Gastrocnemius medialis (tissue), 4 donors: ENCODE data around the gene RASSF5. TPM values are rescaled to one million over a fixed set of nuclear protein-coding genes. Genes with fewer than 3 reads are reported as not detected.

Experiments
- ATAC-seq, 2 donors: fragments of 150-250 bp; one replicate each; pipeline ENCODE4 v1.9.1; 2016
- DNase-seq, 2 donors: peaks; one replicate each; pipeline ENCODE4 v3.0.0-alpha.2; 2019
- H3K27ac ChIP-seq, 4 donors: fragments of 200-600 bp; sonication (generic); 1 replicate in 1 of 4; 2 replicates in 3 of 4; pipeline ENCODE4 v1.5.1; 2016 to 2018; ENCODE audit warnings: mild to moderate bottlenecking in 2 of 4, moderate library complexity in 1 of 4
- H3K27me3 ChIP-seq, 3 donors: fragments of 200-600 bp; sonication (generic) in 2 of 3; 1 replicate in 1 of 3; 2 replicates in 2 of 3; pipeline versions ENCODE4 v1.5.1 to v1.6.0; 2016 to 2019; ENCODE audit warnings: mild to moderate bottlenecking in 1 of 3, moderate library complexity in 1 of 3
- H3K36me3 ChIP-seq, 2 donors: fragments of 200-600 bp; sonication (generic) in 1 of 2; one replicate each; pipeline ENCODE4 v1.5.1; 2017 to 2018
- H3K4me1 ChIP-seq, 2 donors: fragments of 200-600 bp; sonication (generic) in 1 of 2; one replicate each; pipeline ENCODE4 v1.5.1; 2016 to 2017; ENCODE audit warnings: mild to moderate bottlenecking in 2 of 2
- H3K4me3 ChIP-seq, 4 donors: fragments of 200-600 bp; sonication (generic) in 3 of 4; 1 replicate in 1 of 4; 2 replicates in 3 of 4; pipeline ENCODE4 v1.5.1; 2016 to 2019; ENCODE audit warnings: mild to moderate bottlenecking in 2 of 4
- H3K9me3 ChIP-seq, 3 donors: fragments of 200-600 bp; sonication (generic) in 2 of 3; 1 replicate in 1 of 3; 2 replicates in 2 of 3; pipeline ENCODE4 v1.5.1; 2016 to 2019
- POLR2A ChIP-seq, 2 donors: fragments of 450-650 bp; IDR thresholded peaks; one replicate each; pipeline ENCODE4 v1.6.1; 2017; ENCODE audit warnings: antibody characterized with exemption in 2 of 2, mild to moderate bottlenecking in 2 of 2, moderate library complexity in 2 of 2
- in situ Hi-C, 4 donors: fragments of 200-750 bp; cut with MboI; loops; one replicate each; pipeline versions ENCODE4 v1.15.0 to v1.8.0; 2017; ENCODE audit warnings: low sequenced_read_pairs in 4 of 4
- intact Hi-C: fragments of 100-400 bp; cut with DNase I; formaldehyde crosslinking; loops from one replicate; pipeline ENCODE4 v1.15.1; 2023; ENCODE audit warnings: low total_unique reads
- total RNA-seq, 4 donors: library from RNA; depleted of rRNA; stranded (reverse); fragments of >200 nt; gene quantifications; one replicate each; pipeline versions ENCODE4 v1.1.0 to v1.2.3, GENCODE V29; 2016
- TF ChIP-seq, protein P1 (sequence below), 5 experiments: fragments of 450-650 bp in 3 of 5; fragments of 200-600 bp in 2 of 5; sonication (generic) in 2 of 5; IDR thresholded peaks in 4 of 5; conservative IDR thresholded peaks in 1 of 5; 1 replicate in 4 of 5; 2 replicates in 1 of 5; pipeline ENCODE4 v1.5.1; 2016 to 2019; ENCODE audit warnings: antibody characterized with exemption in 5 of 5, mild to moderate bottlenecking in 3 of 5, moderate library complexity in 3 of 5

Gene RASSF5
- total RNA-seq, 4 donors from 2014 or later = 5.9 to 15.9 (median 9.4) TPM

DNA sequence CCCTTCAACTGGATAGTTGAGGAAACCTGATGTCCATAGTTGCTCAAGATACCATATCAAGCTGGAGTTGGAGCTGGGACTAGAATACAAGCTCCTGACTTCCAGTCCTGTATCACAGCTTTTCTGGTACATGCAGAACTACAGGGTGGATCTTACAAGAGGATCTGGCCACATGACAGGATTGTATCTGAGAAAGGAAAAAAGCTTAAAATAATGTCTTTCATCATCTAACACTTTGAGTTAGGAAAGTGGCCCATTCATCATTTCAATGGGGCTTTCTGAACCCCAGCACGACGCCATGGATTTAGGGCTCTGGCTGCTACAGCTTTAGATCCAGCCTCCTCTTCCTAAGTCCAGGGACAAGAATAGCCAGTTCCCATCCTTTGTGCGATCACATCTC lies 46.9 kb downstream of the RASSF5 start:
- peak; percentile 40 to 71 for ATAC-seq
- Histone ChIP-seq H3K36me3 (no peaks in the 10 kb centered on the region), H3K9me3 (no peaks in the 10 kb centered on the region), H3K4me3 (no peak overlapping the region), H3K27ac (peak overlapping the region in 3 of 4 donors; percentile 52 to 81 (median 70)), H3K4me1 (peaks cover 17 to 37% of the 10 kb centered on the region in 2 donors), H3K27me3 (no peaks in the 10 kb centered on the region)
- TF ChIP-seq, protein P1, sequence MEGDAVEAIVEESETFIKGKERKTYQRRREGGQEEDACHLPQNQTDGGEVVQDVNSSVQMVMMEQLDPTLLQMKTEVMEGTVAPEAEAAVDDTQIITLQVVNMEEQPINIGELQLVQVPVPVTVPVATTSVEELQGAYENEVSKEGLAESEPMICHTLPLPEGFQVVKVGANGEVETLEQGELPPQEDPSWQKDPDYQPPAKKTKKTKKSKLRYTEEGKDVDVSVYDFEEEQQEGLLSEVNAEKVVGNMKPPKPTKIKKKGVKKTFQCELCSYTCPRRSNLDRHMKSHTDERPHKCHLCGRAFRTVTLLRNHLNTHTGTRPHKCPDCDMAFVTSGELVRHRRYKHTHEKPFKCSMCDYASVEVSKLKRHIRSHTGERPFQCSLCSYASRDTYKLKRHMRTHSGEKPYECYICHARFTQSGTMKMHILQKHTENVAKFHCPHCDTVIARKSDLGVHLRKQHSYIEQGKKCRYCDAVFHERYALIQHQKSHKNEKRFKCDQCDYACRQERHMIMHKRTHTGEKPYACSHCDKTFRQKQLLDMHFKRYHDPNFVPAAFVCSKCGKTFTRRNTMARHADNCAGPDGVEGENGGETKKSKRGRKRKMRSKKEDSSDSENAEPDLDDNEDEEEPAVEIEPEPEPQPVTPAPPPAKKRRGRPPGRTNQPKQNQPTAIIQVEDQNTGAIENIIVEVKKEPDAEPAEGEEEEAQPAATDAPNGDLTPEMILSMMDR (IDR thresholded peaks at IDR 0.05 in 4 of 5, conservative IDR thresholded peaks at IDR 0.05 in 1 of 5) = no peak
- no peak for TF ChIP-seq POLR2A (IDR thresholded peaks at IDR 0.05)
- intact Hi-C loops = loop anchor here (5.0 kb wide), 1 partner anchor 47 kb away; the partner anchor contains the start of gene RASSF5
- in situ Hi-C loops = no loop called here
- peak in 1 of 2 donors; percentile 12 for DNase-seq

DNA sequence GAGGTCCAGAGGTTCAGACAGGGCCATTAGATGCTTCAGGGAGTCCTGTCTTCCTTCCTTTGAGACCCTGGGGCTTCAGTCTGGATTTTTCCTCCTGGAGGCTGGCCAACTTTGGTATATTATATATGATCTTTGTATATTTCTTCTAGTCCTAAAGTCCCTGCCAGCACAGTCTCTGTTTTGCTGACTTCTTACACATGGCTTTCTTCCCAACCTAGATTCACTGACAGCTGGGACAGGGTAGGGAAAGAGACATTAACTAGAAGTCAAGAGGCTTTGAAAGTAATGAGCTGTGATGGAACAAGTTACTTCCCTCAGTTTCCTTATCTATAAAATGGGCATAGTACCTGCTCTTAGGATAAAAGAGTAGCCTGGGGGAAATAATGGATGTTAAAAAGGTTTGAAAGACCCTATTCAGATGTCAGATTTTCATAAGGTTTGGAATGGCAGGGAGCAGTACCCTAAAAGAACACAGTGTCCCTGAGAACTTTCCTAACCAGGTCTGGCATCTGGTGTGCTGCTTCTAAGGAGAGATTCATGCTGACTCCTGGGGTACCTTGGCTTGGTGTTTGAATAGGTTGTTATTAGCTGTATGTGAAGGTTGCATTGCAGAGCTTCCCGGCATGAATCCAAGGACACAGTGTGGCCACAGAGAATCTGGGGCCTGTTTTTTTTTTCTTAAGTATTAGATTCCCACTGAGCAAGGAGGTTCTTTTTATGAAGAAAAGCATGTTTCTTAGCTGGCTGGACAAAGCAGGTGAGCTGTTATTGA lies 47.6 kb downstream of the RASSF5 start:
- no peak for TF ChIP-seq POLR2A (IDR thresholded peaks at IDR 0.05)
- TF ChIP-seq, protein P1 (IDR thresholded peaks at IDR 0.05 in 4 of 5, conservative IDR thresholded peaks at IDR 0.05 in 1 of 5) = no peak
- ATAC-seq (peak; percentile 42 to 50), DNase-seq (peak; percentile 37 to 45)
- intact Hi-C loops (loop anchor here (5.0 kb wide), 1 partner anchor 48 kb away; the partner anchor contains the start of gene RASSF5), in situ Hi-C loops (no loop called here)
- no peaks in the 10 kb centered on the region for H3K9me3 ChIP-seq
- no peaks in the 10 kb centered on the region for H3K36me3 ChIP-seq
- no peak overlapping the region for H3K4me3 ChIP-seq
- no peaks in the 10 kb centered on the region for H3K27me3 ChIP-seq
- H3K27ac ChIP-seq = peak overlapping the region; percentile 23 to 81 (median 61)
- peaks cover 24 to 44% of the 10 kb centered on the region in 2 donors for H3K4me1 ChIP-seq

DNA sequence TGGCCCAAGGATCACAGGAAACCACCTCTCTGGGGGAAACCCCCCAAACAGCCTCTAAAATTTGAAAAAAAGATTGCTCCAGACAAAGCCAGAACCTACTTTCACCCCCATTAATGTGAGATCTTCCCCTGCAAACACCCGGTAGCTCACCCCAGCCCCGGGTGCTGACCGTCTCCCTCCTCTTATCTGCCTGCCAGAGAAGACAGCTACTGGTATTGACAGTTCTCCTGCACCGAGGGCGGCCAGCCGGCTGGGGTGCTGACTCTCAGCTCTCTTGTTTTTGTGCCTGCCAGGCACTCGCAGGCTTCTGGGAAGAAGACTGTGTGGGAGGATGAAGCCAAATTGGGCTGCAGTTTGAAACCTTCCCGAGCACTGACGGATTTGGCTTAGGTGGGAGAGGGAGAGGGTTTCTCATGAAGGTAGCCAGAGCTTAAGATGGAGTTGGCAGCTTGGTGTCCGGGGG lies 48.2 kb downstream of the RASSF5 start:
- Histone ChIP-seq H3K36me3 (no peaks in the 10 kb centered on the region), H3K9me3 (no peaks in the 10 kb centered on the region), H3K4me3 (no peak overlapping the region), H3K27me3 (no peaks in the 10 kb centered on the region), H3K4me1 (peaks cover 30 to 50% of the 10 kb centered on the region in 2 donors), H3K27ac (peak overlapping the region; percentile 23 to 81 (median 61))
- intact Hi-C loops (no loop called here), in situ Hi-C loops (no loop called here)
- ATAC-seq = peak; percentile 15 to 27
- peak; percentile 30 to 50 for DNase-seq
- TF ChIP-seq, protein P1 (IDR thresholded peaks at IDR 0.05 in 4 of 5, conservative IDR thresholded peaks at IDR 0.05 in 1 of 5) = no peak
- TF ChIP-seq POLR2A (IDR thresholded peaks at IDR 0.05) = no peak

DNA sequence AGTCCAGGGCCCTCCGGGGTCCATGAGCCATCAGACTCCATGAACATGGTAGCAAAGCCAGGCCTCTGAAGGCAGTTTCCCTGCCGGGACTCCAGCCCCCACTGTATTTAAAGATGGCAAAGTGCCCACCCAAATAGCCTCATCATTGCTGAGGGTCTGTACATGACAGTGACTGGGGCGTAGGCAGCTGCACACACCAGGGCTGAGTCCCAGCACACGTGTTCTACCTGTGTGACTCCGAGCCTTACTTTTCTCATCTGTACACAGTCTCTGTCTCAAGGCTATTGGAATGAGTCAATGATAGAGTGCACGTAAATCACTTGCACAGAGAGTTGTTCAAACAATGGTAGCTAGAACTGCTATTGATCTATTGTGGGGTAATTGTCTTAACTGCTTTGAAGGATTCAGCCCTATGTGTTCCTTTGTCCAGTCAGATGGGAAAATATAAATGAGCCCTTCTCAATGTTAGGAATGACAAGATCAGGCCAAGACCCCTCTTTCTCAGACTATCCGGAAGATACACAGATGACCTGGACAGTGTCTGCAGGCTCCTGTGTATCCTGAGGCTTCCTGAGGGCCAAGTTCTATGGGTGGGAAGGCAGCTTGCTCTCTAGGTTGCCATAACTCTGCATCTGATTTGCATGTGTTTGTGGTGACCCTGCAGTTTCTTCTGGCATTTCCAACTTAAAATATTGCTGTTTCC lies 48.9 kb downstream of the RASSF5 start:
- DNase-seq (no peak), ATAC-seq (no peak)
- in situ Hi-C loops (no loop called here), intact Hi-C loops (loop anchor here (2.0 kb wide), 1 partner anchor 23 kb away; no protein-coding TSS in a partner anchor)
- H3K27me3 ChIP-seq = no peaks in the 10 kb centered on the region
- H3K27ac ChIP-seq = peak overlapping the region; percentile 35 to 81 (median 61)
- H3K9me3 ChIP-seq = no peaks in the 10 kb centered on the region
- H3K36me3 ChIP-seq = no peaks in the 10 kb centered on the region
- peak overlapping the region in 2 of 4 donors; percentile 56 to 91 for H3K4me3 ChIP-seq
- no peak for TF ChIP-seq POLR2A (IDR thresholded peaks at IDR 0.05)
- TF ChIP-seq, protein P1 (IDR thresholded peaks at IDR 0.05 in 4 of 5, conservative IDR thresholded peaks at IDR 0.05 in 1 of 5) = no peak
- H3K4me1 ChIP-seq = peaks cover 31 to 55% of the 10 kb centered on the region in 2 donors
